Stimulated activated CD4-positive, alpha-beta T cell treated with anti-CD3 and anti-CD28 coated beads, TNF-alpha, amount 100 ng/mL, for 4 hours (primary cell): ENCODE results near the gene AGAP1.
"Not testable (repeated sequence)": the region's sequence is repeated elsewhere in the genome, so short reads cannot be mapped to it uniquely, and the experiment has no call there.

Experiments
- DNase-seq, 3 experiments: peaks; one replicate each; pipeline ENCODE4 v3.0.0-alpha.2; 2020; ENCODE audit warnings: low read depth in 3 of 3

AGAP1 gene

GRCh38 chr2:235944591-235944990 is 450.7 kb downstream of the AGAP1 start:
- DNase-seq: no peak

- DNase-seq: no peak
Observed at GRCh38 chr2:235945608-235946140, 451.8 kb downstream of the AGAP1 start.

GRCh38 chr2:235946590-235946989 is 452.7 kb downstream of the AGAP1 start:
- no peak for DNase-seq

GRCh38 chr2:235947055-235947454 is 453.2 kb downstream of the AGAP1 start:
- DNase-seq: not testable (repeated sequence)

- DNase-seq: no peak
Observed at GRCh38 chr2:235949567-235950472, 456.0 kb downstream of the AGAP1 start.

- DNase-seq: no peak
Observed at GRCh38 chr2:235950473-235950809, 456.6 kb downstream of the AGAP1 start.

- DNase-seq: no peak
Observed at GRCh38 chr2:235951493-235951892, 457.6 kb downstream of the AGAP1 start.

- no peak for DNase-seq
Observed at GRCh38 chr2:235951982-235952381, 458.1 kb downstream of the AGAP1 start.

GRCh38 chr2:235952714-235953113 is 458.9 kb downstream of the AGAP1 start:
- DNase-seq: no peak

- no peak for DNase-seq
Observed at GRCh38 chr2:235954281-235954680, 460.4 kb downstream of the AGAP1 start.

GRCh38 chr2:235954888-235955480 is 461.1 kb downstream of the AGAP1 start:
- no peak for DNase-seq

GRCh38 chr2:235955664-235956063 is 461.8 kb downstream of the AGAP1 start:
- no peak for DNase-seq

GRCh38 chr2:235956281-235956970 is 462.6 kb downstream of the AGAP1 start:
- no peak for DNase-seq

- DNase-seq: no peak
Observed at GRCh38 chr2:235957251-235957650, 463.4 kb downstream of the AGAP1 start.

GRCh38 chr2:235958221-235958930 is 464.5 kb downstream of the AGAP1 start:
- no peak for DNase-seq

GRCh38 chr2:235958931-235959410 is 465.1 kb downstream of the AGAP1 start:
- no peak for DNase-seq

GRCh38 chr2:235960011-235960715 is 466.3 kb downstream of the AGAP1 start:
- DNase-seq: no peak

GRCh38 chr2:235960716-235961640 is 467.1 kb downstream of the AGAP1 start:
- no peak for DNase-seq

- no peak for DNase-seq
Observed at GRCh38 chr2:235961711-235962110, 467.9 kb downstream of the AGAP1 start.
